AG04450 (cell line): ENCODE results near the gene BCKDK. TPM values are rescaled to one million over a fixed set of nuclear protein-coding genes. Genes with fewer than 3 reads are reported as not detected.

Experiments
- CTCF ChIA-PET: fragments of 300-600, 350-600 bp; formaldehyde crosslinking; extraction: SDS; loops from one replicate; lab custom pipeline; 2022; ENCODE audit warnings: antibody characterized with exemption, inconsistent platforms; lab: Charles Lee
- POLR2A ChIA-PET: fragments of 350-600 bp; formaldehyde crosslinking; extraction: SDS; loops from one replicate; lab custom pipeline; 2021; ENCODE audit warnings: antibody characterized with exemption, inconsistent platforms; lab: Yijun Ruan, JAX
- DNase-seq: peaks from one replicate; pipeline ENCODE4 v3.0.0-alpha.2; 2011; ENCODE audit warnings: low read depth, low spot score
- H3K27ac ChIP-seq: one replicate; pipeline ENCODE4 v1.5.1; 2012; ENCODE audit warnings: low read depth, low read length, control low read depth
- H3K27me3 ChIP-seq: one replicate; pipeline ENCODE4 v1.6.0; 2012; ENCODE audit warnings: low read length; ENCODE audit not compliant: control insufficient read depth, insufficient read depth
- H3K4me3 ChIP-seq: 2 replicates; pipeline ENCODE4 v1.5.1; 2011; ENCODE audit warnings: mild to moderate bottlenecking, low read depth, low read length, control low read depth
- H3K9me3 ChIP-seq: 2 replicates; pipeline ENCODE4 v1.5.1; 2012; ENCODE audit warnings: low read length; ENCODE audit not compliant: control insufficient read depth, insufficient read depth
- CTCF ChIP-seq: IDR thresholded peaks from 2 replicates; pipeline ENCODE4 v1.5.1; 2011; ENCODE audit warnings: low read depth, low read length, control low read depth, inconsistent platforms
- polyA plus RNA-seq: library from polyadenylated mRNA; depleted of rRNA; stranded (reverse); fragments of >200 nt; gene quantifications from 2 replicates; pipeline ENCODE4 v1.2.3, GENCODE V29; 2011

The BCKDK gene
- polyA plus RNA-seq, 1 experiment: 31.6 TPM

- DNase-seq: no peak
- ChIA-PET POLR2A (no interaction called here), CTCF (interaction anchor here (0.6 to 3.0 kb wide), 3 partner anchors 22 to 339 kb away, joined by 3 to 15 read pairs (median 3); partner anchors contain the start of gene ARMC5)
- H3K27me3 ChIP-seq: no peaks in the 10 kb centered on the region
- TF ChIP-seq CTCF: no peak
- no peak overlapping the region for H3K4me3 ChIP-seq
- no peak overlapping the region for H3K27ac ChIP-seq
- H3K9me3 ChIP-seq: no peaks in the 10 kb centered on the region; the same call in 1 of the 2 replicates
Observed at GRCh38 chr16:31120129-31120528, 11.9 kb downstream of the BCKDK start.

GRCh38 chr16:31125844-31126243, 17.7 kb downstream of the BCKDK start:
- Histone ChIP-seq H3K27me3 (no peaks in the 10 kb centered on the region), H3K27ac (no peak overlapping the region), H3K9me3 (no peaks in the 10 kb centered on the region), H3K4me3 (no peak overlapping the region)
- CTCF ChIA-PET: interaction anchor here (1.6 kb wide), 1 partner anchor 16 kb away, joined by 5 read pairs; no protein-coding TSS in a partner anchor
- no peak for TF ChIP-seq CTCF
- POLR2A ChIA-PET: interaction anchor here (0.6 kb wide), 1 partner anchor 52 kb away, joined by 5 read pairs; no protein-coding TSS in a partner anchor
- no peak for DNase-seq

- H3K27me3 ChIP-seq: no peaks in the 10 kb centered on the region
- TF ChIP-seq CTCF: no peak
- no peak for DNase-seq
- H3K27ac ChIP-seq: no peak overlapping the region
- no peak overlapping the region for H3K4me3 ChIP-seq
- no peaks in the 10 kb centered on the region for H3K9me3 ChIP-seq
- POLR2A ChIA-PET: no interaction called here
- CTCF ChIA-PET: interaction anchor here (1.7 kb wide), 1 partner anchor 15 kb away, joined by 13 read pairs; no protein-coding TSS in a partner anchor
Observed at GRCh38 chr16:31127182-31127581, 19.0 kb downstream of the BCKDK start.

- POLR2A ChIA-PET: interaction anchor here (0.7 kb wide), 1 partner anchor 14 kb away, joined by 3 read pairs; no protein-coding TSS in a partner anchor
- DNase-seq: no peak
- H3K27me3 ChIP-seq: no peaks in the 10 kb centered on the region
- CTCF ChIA-PET: no interaction called here
- no peak overlapping the region for H3K4me3 ChIP-seq
- TF ChIP-seq CTCF: no peak
- H3K27ac ChIP-seq: no peak overlapping the region
- H3K9me3 ChIP-seq: no peaks in the 10 kb centered on the region
Observed at GRCh38 chr16:31128711-31129567, 20.8 kb downstream of the BCKDK start.
